ENCODE results near the gene CCR7. TPM values are rescaled to one million over a fixed set of nuclear protein-coding genes. Genes with fewer than 3 reads are reported as not detected.
A peak's percentile ranks its signal among the peaks of the same experiment; 100 is the strongest.

The CCR7 gene
- total RNA-seq, 2 donors from 2014 or later = 311 to 371 TPM

DNA sequence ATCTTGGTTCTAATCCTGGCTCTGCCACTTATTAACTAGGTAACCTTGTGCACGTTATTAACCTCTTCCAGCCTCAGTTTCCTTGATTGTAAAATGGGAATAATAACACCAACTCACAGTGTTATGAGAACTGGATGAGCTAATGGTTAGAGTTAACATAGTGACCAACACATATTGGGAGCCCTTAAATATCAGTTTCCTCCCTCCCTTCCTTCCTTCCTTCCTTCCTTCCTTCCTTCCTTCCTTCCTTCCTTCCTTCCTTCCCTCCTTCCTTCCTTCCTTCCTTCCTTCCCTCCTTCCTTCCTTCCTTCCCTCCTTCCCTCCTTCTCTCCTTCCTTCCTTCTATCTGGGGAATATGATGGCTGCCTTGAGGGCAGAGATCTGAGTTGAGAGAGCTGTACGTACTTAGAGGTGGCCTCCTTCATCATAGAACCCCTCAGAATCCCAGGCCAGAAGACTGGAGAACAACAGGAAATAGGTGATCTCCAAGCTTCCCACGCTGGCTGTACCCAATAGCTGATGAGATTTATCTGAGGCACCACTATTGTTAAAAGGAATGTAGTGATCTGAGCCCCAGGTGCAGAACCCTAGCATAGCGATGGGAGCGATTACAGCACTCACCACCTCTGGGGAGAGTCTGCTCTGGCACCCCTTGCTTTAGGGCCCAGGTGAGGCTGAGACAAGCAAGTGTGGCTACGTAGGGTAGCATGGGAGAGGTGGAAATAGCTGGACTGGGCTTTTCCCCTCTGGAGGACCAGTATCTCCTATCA, 26.2 kb downstream of the CCR7 start:
- Mint-ChIP-seq H3K27me3 (ENCODE audit: low read depth) (no peaks in the 10 kb centered on the region), H3K9me3 (no peaks in the 10 kb centered on the region), H3K27ac (no peak overlapping the region), H3K4me1 (ENCODE audit: low read depth) (peaks cover 98% of the 10 kb centered on the region), H3K4me3 (peak overlapping the region in 1 of 2 donors; percentile 24), H3K36me3 (ENCODE audit: insufficient read depth in 2 of 2) (peaks cover 0 to 5% of the 10 kb centered on the region in 2 donors)
- no peak for DNase-seq
- ATAC-seq (replicated peaks in 1 of 2) = no peak

- Mint-ChIP-seq H3K4me1 (ENCODE audit: low read depth) (peaks cover 98% of the 10 kb centered on the region), H3K4me3 (peak overlapping the region in 1 of 2 donors; percentile 17), H3K9me3 (no peaks in the 10 kb centered on the region), H3K27ac (no peak overlapping the region), H3K27me3 (ENCODE audit: low read depth) (no peaks in the 10 kb centered on the region), H3K36me3 (ENCODE audit: insufficient read depth in 2 of 2) (peaks cover 0 to 11% of the 10 kb centered on the region in 2 donors)
- no peak for DNase-seq
- ATAC-seq (replicated peaks in 1 of 2) = no peak
Measured at GRCh38 chr17:40538019-40538935, 27.0 kb downstream of the CCR7 start.

DNA sequence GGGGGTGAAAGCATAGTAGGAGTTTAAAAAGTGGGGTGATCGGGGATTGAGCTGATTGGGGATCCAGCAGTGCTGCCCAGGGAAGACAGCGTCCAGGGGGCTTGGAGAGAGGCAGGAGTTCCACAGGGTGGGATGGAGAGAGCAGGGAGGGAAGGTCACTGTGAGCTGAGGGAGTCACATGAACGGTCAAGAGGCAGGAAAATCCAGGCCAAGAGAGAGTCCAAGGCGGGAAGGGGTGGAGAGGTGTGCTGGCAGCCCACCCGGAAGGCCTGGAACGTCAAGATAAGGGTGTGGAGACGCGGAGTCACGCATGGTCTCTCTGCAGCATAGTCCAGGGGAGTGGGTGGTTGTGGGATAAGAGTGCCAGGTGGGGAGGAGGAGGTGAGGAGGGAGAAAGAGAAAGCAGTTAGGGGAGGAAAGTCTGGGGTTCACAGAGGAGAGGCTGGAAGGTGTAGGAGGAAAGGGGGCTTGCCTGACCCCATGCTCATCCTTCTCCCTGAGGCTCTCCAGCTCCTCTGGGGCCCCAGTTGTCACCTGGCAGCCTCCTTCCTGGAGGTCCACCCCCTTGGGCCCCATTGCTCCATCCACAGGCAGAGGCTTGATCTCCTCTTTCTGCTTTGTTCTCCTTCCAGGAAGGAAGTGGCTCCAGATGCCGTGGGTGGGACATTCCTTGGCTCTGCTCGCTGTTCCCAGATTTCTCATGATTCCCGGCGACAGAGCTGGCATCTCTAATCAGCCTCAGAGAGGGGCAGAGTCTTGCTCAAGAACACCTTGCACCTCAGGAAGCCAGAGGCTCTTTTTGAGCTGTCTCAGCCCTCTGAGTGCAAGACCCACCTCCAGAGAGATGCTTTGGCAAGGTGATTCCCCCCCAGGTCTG, 28.7 kb downstream of the CCR7 start:
- no peak for ATAC-seq (replicated peaks in 1 of 2)
- Mint-ChIP-seq H3K4me3 (peak overlapping the region; percentile 45 to 56), H3K36me3 (ENCODE audit: insufficient read depth in 2 of 2) (peaks cover 1 to 15% of the 10 kb centered on the region in 2 donors), H3K9me3 (no peaks in the 10 kb centered on the region), H3K4me1 (ENCODE audit: low read depth) (peaks cover 98% of the 10 kb centered on the region), H3K27ac (no peak overlapping the region), H3K27me3 (ENCODE audit: low read depth) (no peaks in the 10 kb centered on the region)
- no peak for DNase-seq

DNA sequence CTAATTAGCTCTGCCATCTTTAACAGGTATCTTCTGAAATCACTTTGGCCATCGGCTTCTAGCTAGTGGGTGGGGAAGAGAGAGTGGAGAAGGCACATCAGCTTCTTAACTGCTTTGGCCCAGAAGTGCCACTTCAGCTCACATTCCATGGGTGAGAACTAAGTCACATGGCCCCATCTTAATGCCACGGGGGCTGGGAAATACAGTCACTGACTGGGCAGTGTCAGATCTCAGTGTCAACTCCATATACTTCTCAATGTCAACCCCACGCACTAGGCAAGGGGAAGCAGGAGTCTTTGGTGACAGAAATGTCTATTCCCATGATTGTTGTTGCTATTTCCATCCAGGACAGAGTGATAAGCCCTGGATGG, 29.4 kb downstream of the CCR7 start:
- ATAC-seq (replicated peaks in 1 of 2) (no peak), DNase-seq (no peak)

GRCh38 chr17:40535438-40535837, 29.8 kb downstream of the CCR7 start:
- Mint-ChIP-seq H3K36me3 (ENCODE audit: insufficient read depth in 2 of 2) (peaks cover 1 to 16% of the 10 kb centered on the region in 2 donors), H3K4me1 (ENCODE audit: low read depth) (peaks cover 98% of the 10 kb centered on the region), H3K4me3 (no peak overlapping the region), H3K27ac (no peak overlapping the region), H3K9me3 (no peaks in the 10 kb centered on the region), H3K27me3 (ENCODE audit: low read depth) (no peaks in the 10 kb centered on the region)
- ATAC-seq (replicated peaks in 1 of 2) (no peak), DNase-seq (no peak)

More for the DNA sequence above, 29.4 kb downstream of the CCR7 start:
- peaks cover 98% of the 10 kb centered on the region for H3K4me1 Mint-ChIP-seq (ENCODE audit: low read depth)
- H3K27me3 Mint-ChIP-seq (ENCODE audit: low read depth) = no peaks in the 10 kb centered on the region
- peak overlapping the region; percentile 45 to 56 for H3K4me3 Mint-ChIP-seq
- no peak overlapping the region for H3K27ac Mint-ChIP-seq
- H3K36me3 Mint-ChIP-seq (ENCODE audit: insufficient read depth in 2 of 2) = peaks cover 1 to 16% of the 10 kb centered on the region in 2 donors
- no peaks in the 10 kb centered on the region for H3K9me3 Mint-ChIP-seq

GRCh38 chr17:40534371-40535189, 30.7 kb downstream of the CCR7 start:
- ATAC-seq (replicated peaks in 1 of 2) = no peak
- H3K36me3 Mint-ChIP-seq (ENCODE audit: insufficient read depth in 2 of 2) = peaks cover 1 to 16% of the 10 kb centered on the region in 2 donors
- H3K9me3 Mint-ChIP-seq = no peaks in the 10 kb centered on the region
- H3K4me3 Mint-ChIP-seq = peak overlapping the region; percentile 38 to 91
- H3K27me3 Mint-ChIP-seq (ENCODE audit: low read depth) = no peaks in the 10 kb centered on the region
- H3K27ac Mint-ChIP-seq = no peak overlapping the region
- no peak for DNase-seq
- H3K4me1 Mint-ChIP-seq (ENCODE audit: low read depth) = peaks cover 98% of the 10 kb centered on the region

GRCh38 chr17:40533896-40534295, 31.4 kb downstream of the CCR7 start:
- Mint-ChIP-seq H3K9me3 (no peaks in the 10 kb centered on the region), H3K4me3 (peak overlapping the region; percentile 91 to 97), H3K36me3 (ENCODE audit: insufficient read depth in 2 of 2) (peaks cover 1 to 16% of the 10 kb centered on the region in 2 donors), H3K27ac (peak overlapping the region; percentile 70), H3K4me1 (ENCODE audit: low read depth) (peaks cover 98% of the 10 kb centered on the region), H3K27me3 (ENCODE audit: low read depth) (no peaks in the 10 kb centered on the region)
- ATAC-seq (replicated peaks in 1 of 2) (no peak), DNase-seq (no peak)

DNA sequence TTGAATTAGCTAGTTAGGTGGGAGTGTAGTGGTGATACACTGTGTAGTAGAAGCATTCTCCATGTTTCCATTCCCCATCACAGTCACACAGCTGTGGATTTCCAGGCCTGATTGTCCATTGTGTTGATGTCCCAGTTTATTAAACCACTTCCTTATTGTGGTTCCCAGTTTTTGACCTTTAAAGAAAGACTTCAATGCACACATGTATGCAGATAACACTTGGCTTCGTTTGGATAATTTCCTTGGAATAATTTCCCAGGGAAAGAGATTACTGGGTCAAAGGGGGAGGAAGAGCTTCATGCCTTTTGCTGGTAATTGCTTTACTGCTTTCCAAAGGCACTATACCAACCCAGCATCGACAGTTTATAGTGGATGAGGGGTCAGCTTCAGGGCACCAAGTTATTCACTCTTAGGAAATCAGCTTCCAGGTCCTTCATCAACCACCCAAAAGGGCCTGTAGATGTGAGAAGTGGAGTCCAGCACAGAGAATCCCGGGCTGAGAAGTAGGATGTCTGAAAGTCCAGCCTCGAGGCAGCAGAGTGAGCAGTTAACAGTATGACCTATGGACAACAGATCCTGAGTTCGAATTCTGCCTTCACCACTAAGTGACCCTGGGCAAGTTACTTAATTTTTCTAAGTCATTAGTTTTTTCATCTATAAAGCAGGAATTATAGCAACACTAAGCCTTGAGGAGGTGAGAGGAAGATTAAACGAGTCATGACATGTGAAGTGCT, 32.6 kb downstream of the CCR7 start:
- Mint-ChIP-seq H3K27me3 (ENCODE audit: low read depth) (no peaks in the 10 kb centered on the region), H3K36me3 (ENCODE audit: insufficient read depth in 2 of 2) (peaks cover 1 to 16% of the 10 kb centered on the region in 2 donors), H3K4me1 (ENCODE audit: low read depth) (peaks cover 94% of the 10 kb centered on the region), H3K27ac (peak overlapping the region; percentile 97), H3K9me3 (no peaks in the 10 kb centered on the region), H3K4me3 (peak overlapping the region; percentile 91 to 97)
- DNase-seq (no peak), ATAC-seq (replicated peaks in 1 of 2) (no peak)

DNA sequence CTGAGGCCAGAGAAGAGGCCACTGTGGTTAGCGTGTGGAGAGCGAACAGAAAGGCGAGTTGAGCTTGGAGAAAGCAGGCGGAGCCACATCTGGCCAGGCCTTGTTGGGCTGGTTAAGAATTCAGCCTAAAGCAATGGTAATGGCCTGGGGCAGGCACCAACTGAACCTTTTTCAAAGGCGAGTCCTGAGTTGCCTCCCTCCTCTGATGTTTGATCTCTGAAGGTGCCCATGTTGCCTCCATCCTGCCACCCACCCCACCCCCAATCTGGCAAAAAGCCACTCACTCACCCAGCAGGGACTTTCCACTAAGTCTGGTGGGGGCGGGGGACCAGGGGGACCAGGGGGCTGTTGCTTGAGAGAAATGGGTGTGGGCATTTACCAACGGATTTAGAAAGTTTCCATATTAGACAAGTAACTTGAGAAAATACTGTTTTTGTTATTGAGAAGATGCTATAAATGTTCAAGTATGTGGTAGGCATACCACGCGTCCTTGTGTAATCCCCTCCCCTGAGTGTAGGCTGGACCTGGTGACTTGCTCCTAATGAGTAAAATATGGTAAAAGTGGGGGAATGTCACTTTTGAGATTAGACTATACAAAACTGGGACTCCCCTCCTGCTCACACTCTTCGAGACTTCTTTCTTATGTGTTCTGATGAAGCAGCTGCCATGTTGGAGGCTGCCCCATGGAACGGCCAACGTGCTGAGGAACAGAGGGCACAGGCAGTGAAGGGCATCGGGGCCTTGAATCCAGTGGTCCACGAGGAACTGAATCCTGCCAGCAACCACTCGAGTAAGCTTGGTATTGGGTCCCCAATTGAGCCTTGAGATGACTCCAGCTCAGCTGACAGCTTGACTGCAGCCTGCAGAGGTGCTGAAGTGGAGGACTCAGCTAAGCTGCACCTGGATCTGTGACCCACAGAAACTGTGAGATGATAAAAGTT, 34.0 kb downstream of the CCR7 start:
- no peaks in the 10 kb centered on the region for H3K27me3 Mint-ChIP-seq (ENCODE audit: low read depth)
- peaks cover 80% of the 10 kb centered on the region for H3K4me1 Mint-ChIP-seq (ENCODE audit: low read depth)
- H3K9me3 Mint-ChIP-seq = no peaks in the 10 kb centered on the region
- H3K36me3 Mint-ChIP-seq (ENCODE audit: insufficient read depth in 2 of 2) = peaks cover 3 to 14% of the 10 kb centered on the region in 2 donors
- ATAC-seq (replicated peaks in 1 of 2) (peak; percentile 85), DNase-seq (peak; percentile 89)
- peak overlapping the region; percentile 91 to 97 for H3K4me3 Mint-ChIP-seq
- peak overlapping the region; percentile 97 for H3K27ac Mint-ChIP-seq

GRCh38 chr17:40530531-40530994, 34.7 kb downstream of the CCR7 start:
- Mint-ChIP-seq H3K9me3 (no peaks in the 10 kb centered on the region), H3K27ac (peak overlapping the region; percentile 16), H3K4me3 (peak overlapping the region; percentile 91 to 97), H3K4me1 (ENCODE audit: low read depth) (peaks cover 73% of the 10 kb centered on the region), H3K36me3 (ENCODE audit: insufficient read depth in 2 of 2) (peaks cover 3 to 17% of the 10 kb centered on the region in 2 donors), H3K27me3 (ENCODE audit: low read depth) (no peaks in the 10 kb centered on the region)
- ATAC-seq (replicated peaks in 1 of 2) (no peak), DNase-seq (no peak)

Data from activated T-cell treated with anti-CD3 and anti-CD28 coated beads, Interleukin-2, amount 50 U/mL, for 72 hours (primary cell).